ENCODE results near the gene GDPD4.

DNA sequence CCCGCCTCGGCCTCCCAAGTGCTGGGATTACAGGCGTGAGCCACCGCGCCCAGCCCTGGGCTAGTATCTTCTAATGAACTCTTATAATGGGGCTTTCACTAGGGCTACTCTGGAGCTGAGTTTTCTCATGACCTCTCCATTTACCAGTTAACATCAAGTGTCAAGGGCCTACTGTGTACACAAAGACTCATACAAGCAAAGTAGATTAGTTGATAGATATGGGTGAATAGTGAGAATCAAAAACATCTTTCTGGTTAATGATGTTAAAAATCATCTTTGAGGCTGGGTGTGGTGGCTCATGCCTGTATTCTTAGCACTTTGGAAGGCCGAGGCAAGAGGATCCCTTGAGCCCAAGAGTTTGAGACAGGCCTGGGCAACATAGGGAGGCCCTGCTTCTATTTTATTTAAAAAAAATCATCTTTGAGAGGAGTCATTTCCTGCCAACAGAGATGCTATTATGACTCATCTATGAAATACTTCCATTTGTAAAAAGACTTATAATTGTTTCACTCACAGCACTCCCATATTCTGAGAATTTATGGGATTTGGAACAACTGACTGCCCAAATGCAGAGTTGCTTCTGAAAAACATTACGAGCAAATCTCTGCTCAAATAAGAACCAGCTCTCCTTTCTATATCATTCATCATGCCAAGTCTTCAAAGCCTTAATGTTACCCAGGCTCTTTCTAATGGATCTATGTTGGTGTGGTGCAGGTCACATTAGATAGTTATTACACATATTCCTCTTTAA, 57.0 kb downstream of the GDPD4 start:
- TF ChIP-seq POLR2A (IDR thresholded peaks at IDR 0.05; ENCODE audit: low read length), result no peak
- no peak for TF ChIP-seq GATA1 (IDR thresholded peaks at IDR 0.05; ENCODE audit: low read depth, low read length)

All from erythroblast (primary cell).